HL-60/S4 (cell line): Measurements from ENCODE around the gene SPSB4.
"Not testable (repeated sequence)": the region's sequence is repeated elsewhere in the genome, so short reads cannot be mapped to it uniquely, and the experiment has no call there.

Source experiments
- in situ Hi-C: fragments of 300-500 bp; cut with MboI; formaldehyde crosslinking; loops from 2 replicates; pipeline ENCODE4 v1.14.3; 2022; ENCODE audit warnings: low sequenced_read_pairs

Gene SPSB4

DNA sequence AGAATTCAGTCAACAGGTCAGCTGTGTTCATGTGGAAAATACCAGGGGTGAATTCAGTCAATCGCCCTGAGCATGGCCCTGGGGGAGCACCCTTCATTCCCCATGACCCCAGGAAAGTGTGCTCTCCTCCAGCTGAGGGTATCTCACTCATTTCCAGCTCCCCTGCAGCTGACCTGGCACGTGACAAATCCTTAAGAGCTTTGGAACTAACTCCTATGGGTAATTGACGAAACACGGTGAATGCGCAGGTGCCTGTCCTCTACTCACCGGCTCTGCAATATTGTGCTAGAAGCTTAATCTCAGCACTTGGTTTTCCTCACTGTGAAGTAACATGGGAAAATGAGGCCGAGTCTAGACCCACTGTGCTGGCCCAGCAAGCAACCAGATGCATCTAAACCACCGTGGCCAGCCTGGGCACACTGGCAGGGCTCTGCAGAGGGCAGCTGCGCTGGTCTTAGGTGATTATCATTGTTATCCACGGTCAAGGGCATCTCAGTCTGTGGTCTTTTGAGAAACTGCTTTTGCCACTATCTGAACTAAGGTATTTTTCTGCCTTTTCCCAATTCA is 63.1 kb downstream of the SPSB4 start:
- in situ Hi-C loops = no loop called here

GRCh38 chr3:141114816-141115460 is 63.8 kb downstream of the SPSB4 start:
- in situ Hi-C loops = no loop called here

- in situ Hi-C loops = no loop called here
These were observed 64.8 kb downstream of the SPSB4 start for GRCh38 chr3:141115789-141116541.

- in situ Hi-C loops = no loop called here
These were observed 65.6 kb downstream of the SPSB4 start for GRCh38 chr3:141116721-141117120.

GRCh38 chr3:141117982-141118381 is 66.8 kb downstream of the SPSB4 start:
- in situ Hi-C loops = not testable (repeated sequence)

DNA sequence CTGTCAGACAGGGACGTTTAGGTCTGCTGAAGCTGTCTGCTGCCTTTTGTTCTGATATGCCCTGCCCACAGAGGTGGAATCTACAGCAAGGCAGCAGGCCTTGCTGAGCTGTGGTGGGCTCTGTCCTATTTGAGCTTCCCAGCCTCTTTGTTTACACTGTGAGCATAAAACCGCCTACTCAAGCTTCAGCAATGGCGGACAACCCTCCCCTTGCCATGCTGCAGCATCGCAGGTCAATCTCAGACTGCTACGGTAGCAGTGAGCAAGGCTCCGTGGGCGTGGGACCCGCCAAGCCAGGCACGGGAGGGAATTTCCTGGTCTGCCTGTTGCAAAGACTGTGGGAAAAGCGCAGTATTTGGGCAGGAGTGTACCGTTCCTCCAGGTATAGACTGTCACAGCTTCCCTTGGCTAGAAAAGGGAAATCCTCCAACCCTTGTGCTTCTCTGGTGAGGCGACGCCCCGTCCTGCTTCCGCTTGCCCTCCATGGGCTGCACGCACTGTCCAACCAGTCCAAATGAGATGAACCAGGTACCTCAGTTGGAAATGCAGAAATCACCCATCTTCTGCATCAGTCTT is 71.4 kb downstream of the SPSB4 start:
- in situ Hi-C loops = no loop called here

DNA sequence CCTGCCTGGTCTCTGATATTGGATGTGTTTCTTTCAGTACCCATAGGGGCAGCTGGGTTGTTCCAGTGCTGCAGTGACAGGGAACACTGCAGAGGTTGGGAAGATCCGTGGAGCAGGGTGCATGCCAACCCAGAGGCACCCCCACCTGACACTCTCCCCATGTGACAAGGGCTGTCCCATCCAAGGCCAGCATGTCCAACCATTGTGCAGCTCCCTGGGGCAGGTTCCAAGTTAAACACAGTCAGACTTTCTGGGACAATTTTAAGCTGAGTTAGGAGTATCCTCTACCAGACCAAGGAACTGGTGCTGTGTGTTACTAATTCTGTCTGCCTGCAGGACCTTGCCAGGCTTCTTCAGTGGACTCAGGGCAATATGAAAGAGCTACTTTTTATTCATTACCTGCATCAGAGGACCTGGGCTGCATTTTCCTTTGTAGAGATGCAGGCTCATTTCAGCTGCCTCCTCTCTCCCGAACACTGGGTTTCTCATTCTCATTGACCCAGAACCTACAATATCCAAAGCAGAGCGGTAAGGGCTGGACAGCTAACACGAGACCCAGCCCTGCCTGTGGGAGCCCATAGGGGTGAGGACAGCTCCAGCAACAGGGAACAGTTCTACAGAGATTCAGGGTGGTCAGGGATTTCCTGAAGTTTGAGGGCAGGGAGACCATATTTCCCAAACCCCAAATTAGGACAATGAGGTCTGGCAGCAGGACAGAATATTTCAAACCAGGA is 72.7 kb downstream of the SPSB4 start:
- in situ Hi-C loops = no loop called here

DNA sequence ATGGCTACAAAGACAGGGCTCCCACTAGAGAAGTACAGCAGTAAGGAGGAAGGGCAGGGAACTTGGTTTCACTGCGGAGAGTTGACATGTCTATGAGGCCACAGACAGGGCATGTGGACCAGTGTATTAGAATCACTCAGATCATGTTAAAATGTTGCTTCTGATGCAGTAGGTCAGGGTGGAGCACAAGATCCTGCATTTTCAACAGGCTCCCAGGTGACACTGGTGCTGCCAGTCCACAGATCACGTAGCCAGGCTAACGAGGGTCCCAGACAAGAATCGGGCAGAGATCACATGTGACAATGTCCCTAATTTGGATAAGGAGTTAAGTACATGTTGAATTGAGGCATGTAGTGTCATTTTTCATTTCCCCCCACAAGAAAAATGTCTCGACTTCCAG is 73.6 kb downstream of the SPSB4 start:
- in situ Hi-C loops = no loop called here

- in situ Hi-C loops = no loop called here
These were observed 74.2 kb downstream of the SPSB4 start for GRCh38 chr3:141125351-141125750.

GRCh38 chr3:141126661-141127343 is 75.7 kb downstream of the SPSB4 start:
- in situ Hi-C loops = no loop called here

DNA sequence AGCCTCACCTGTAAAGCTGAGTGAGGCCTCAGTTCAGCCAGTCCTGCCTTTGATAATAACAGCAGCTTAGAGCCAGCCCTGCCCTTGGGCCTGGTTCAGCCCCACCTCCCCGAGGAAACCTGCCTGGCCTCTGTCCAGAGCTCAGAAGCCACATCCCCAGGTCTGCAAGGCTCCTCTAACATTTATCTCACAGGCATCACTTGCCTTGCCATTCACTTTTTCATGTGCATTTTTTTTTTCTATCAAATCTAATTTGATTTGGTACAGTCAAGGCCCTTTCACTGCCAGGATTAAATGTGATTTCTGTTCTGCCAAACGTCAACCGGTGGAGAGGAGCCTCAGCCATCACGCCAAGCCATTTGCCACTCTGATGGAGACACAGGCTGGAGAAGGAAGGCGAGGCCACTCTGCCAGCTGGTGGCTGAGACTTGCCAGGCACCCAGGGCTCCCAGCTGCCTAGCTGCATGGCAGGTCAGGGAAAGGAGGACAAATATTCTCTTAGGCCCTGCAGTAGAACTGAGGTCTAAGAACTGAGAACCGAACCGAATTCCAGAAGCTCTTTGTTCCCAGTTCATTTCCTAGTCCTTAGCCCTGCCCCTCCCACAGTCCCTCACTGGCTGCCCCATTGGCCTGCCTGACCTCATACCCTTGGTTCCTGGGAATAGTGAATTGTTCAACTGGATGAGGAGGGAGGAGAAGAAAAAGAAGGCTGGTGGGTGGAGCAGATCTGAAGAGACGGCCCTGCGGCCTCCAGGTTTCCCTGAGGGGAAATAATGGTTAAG is 76.4 kb downstream of the SPSB4 start:
- in situ Hi-C loops = no loop called here

DNA sequence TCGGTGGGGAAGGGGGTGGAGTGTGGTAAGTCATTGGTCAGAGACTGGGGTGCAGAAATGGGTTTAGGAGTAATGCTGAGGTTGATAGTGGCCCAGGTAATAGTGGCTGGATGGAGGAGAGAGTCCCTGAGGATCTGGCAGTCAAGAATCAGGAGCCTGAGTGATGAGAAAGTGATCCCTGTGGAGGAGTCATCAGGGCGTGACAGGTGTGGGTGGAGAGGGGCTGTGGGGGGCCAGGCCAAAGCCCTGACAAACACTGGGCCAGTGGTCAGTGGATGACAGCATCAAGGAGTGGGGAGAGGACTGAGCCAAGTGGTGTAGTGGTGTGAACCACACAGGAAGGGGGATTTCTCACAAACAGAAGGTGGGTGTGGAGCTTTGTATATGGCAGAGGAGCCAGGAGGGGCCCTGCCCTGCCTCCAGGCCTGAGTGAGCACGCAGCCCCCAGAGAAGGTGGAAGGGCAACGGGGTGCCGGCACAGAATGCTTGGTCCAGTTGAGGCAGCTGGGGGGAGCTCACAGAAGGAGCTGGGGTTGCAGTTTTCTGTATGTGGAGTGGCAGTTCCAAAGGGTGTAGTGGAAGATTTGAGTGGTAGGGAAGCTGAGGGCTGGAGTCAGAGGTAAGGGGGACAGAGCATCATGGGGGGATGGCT is 77.1 kb downstream of the SPSB4 start:
- in situ Hi-C loops = no loop called here

GRCh38 chr3:141129049-141129448 is 77.9 kb downstream of the SPSB4 start:
- in situ Hi-C loops = no loop called here

DNA sequence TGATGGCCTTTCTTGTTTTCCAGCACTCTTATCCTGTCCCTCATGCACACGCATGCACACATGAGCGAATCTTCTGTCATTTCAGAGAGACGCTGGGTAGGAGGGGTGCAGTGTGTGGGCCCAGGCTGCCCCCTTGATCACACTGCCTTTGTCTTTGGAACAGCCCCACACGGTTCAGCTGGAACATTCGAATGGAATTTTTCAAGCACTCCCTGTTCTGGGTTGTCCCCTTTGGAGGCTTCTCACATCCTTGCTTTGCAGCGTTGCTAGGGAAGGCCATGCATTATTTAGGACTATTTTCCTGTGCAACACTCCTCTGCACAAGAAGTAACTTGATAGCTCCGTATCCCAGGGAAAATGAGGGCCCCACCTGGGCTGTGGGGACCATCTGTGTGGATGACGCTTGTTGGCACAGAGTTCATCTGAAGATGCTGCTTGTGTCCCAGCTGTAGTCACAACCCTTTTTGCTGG is 78.4 kb downstream of the SPSB4 start:
- in situ Hi-C loops = no loop called here

DNA sequence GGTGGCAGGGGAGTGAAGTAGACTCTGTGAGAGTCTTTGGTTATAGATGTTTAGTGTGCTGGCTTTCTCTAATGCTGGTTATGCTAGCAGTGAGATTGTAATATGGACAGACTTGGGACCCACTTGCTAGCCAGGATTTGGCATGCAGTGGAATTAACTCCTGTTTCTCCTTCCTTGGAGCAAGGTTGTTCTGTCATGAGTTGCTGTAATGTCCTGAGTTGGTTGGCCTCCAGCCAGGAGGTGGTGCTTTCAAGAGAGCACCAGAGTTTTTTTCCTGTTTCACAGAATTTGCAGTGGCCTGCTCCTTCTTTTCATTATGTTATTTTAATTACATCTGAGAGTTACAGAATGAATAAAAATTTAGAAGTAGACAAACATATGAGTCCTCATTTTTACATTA is 92.4 kb downstream of the SPSB4 start:
- in situ Hi-C loops = no loop called here

DNA sequence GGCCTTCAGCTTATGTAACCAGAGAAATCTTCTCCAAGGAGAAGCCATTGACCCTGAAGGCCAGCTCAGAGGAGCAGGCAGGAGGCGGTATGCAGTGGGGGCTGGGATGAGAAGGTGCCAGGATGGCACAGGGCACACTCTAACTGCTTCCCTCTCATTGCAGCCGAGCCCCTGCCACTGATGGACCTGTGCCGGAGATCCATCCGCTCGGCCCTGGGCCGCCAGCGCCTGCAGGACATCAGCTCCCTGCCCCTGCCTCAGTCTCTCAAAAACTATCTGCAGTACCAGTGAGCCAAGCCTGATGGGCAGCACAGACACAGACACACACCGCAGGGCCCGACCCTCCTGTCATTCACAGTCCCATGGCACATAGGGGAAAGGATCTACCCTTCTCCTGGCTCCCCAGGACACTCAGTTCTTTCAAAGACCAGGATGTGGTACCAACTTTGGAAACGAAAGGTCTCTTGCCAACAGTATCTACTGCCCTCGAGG is 95.9 kb downstream of the SPSB4 start:
- in situ Hi-C loops = no loop called here

- in situ Hi-C loops = no loop called here
These were observed 96.5 kb downstream of the SPSB4 start for GRCh38 chr3:141147657-141148056.

GRCh38 chr3:141148169-141148568 is 97.0 kb downstream of the SPSB4 start:
- in situ Hi-C loops = no loop called here

GRCh38 chr3:141148770-141149169 is 97.6 kb downstream of the SPSB4 start:
- in situ Hi-C loops = no loop called here
